HUDEP-2 (cell line): ENCODE results near the gene ANGPTL8.

Experiments used
- DNase-seq, 76 experiments: peaks; one replicate each; lab custom pipeline; 2025; ENCODE audit not compliant: unreplicated experiment in 76 of 76; lab: John Stamatoyannopoulos, UW

ANGPTL8 gene

DNA sequence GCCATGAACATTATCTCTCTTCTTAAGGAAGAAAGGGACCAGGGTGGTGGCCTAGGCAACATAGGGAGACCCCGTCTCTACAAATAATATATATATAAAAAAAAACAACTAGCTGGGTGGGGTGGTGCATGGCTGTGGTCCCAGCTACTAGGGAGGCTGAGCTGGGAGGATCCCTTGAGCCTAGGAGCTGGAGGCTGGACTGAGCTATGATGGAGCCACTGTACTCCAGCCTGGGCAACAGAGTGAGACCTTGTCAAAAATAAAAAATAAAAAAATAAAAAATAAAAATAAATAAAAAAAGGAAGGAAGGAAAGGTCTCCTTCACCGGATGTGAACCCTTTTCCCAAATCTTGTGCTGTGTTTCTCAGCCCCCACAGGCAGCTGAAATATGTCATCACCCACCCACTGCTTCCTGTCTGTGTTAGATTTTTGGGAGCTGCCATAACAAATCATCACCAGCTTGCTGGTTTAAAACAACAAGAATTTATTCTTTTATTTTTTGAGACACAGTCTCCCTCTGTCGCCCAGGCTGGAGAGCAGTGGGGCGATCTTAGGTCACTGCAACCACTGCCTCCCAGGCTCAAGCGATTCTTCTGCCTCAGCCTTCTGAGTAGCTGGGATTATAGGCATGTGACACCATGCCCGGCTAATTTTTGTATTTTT, 47.0 kb downstream of the ANGPTL8 start:
- DNase-seq: no peak

GRCh38 chr19:11288349-11288748, 48.9 kb downstream of the ANGPTL8 start:
- DNase-seq: no peak

- no peak for DNase-seq
Observed at GRCh38 chr19:11290256-11290655, 50.8 kb downstream of the ANGPTL8 start.

DNA sequence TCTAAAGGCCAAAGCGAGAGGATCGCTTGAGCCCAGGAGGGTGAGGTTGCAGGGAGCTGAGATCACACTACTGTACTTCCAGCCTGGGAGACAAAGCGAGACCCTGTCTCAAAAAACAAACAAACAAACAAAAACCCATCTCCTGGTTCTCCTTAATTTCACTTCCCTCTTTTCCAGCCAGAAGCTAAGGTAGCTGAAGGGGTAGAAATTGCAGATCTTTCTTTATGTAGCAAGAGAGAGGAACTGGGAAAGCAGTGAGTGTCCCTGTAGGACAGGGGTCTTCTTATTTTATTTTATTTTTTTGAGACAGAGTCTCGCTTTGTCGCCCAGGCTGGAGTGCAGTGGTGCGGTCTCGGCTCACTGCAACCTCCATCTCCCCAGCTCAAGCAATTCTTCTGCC, 52.0 kb downstream of the ANGPTL8 start:
- no peak for DNase-seq
